ENCODE data around the gene U2AF2. TPM values are rescaled to one million over a fixed set of nuclear protein-coding genes. Genes with fewer than 3 reads are reported as not detected.

Gene U2AF2
- total RNA-seq, 1 donor from 2014 or later = 194 TPM

DNA sequence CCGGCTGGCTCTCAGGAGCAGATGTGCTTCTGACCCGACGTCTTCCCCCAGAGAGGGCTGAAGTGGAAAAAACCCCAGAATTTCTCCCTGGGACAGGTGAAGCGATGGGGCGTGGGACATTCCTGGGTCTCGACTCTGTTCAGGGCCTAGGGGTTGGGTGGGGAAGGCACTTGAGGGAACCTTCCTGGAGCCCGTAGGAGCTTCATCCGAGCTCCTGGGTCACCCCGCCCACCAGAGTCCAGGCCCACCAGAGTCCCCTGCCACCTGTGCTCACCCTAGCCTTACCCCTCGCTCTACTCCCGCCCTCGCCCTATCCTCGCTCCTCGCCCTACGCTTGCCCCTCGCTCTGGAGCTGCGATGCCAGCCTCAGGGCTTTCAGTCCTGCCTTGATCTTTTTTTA, 43.4 kb downstream of the U2AF2 start:
- Mint-ChIP-seq H3K4me1 (ENCODE audit: low read depth, unreplicated experiment) (peaks cover 2% of the 10 kb centered on the region), H3K9me3 (ENCODE audit: unreplicated experiment) (no peaks in the 10 kb centered on the region), H3K36me3 (ENCODE audit: low read depth, unreplicated experiment) (peaks cover 28% of the 10 kb centered on the region), H3K27ac (ENCODE audit: unreplicated experiment) (no peak overlapping the region), H3K4me3 (ENCODE audit: unreplicated experiment) (no peak overlapping the region), H3K27me3 (ENCODE audit: low read depth, unreplicated experiment) (no peaks in the 10 kb centered on the region)
- H3K4me3 ChIP-seq (ENCODE audit: insufficient read depth, low read depth, low read length) = no peak overlapping the region
- no peaks in the 10 kb centered on the region for H3K27me3 ChIP-seq (ENCODE audit: insufficient read depth, low read length)
- no peaks in the 10 kb centered on the region for H3K4me1 ChIP-seq (ENCODE audit: insufficient read depth, low read length)
- H3K4me2 ChIP-seq (ENCODE audit: low read length) = no peak overlapping the region
- no peak for DNase-seq (ENCODE audit: low read depth)
- H3K27ac ChIP-seq (ENCODE audit: low read depth, low read length) = no peak overlapping the region
- H3K79me2 ChIP-seq (ENCODE audit: insufficient read depth, low read length) = no peaks in the 10 kb centered on the region
- H4K20me1 ChIP-seq (ENCODE audit: insufficient read depth, low read length) = no peaks in the 10 kb centered on the region
- H2AFZ ChIP-seq (ENCODE audit: low read depth, low read length) = no peak overlapping the region
- no peak overlapping the region for H3K9ac ChIP-seq (ENCODE audit: low read length)
- H3K9me3 ChIP-seq (ENCODE audit: insufficient read depth, low read depth, low read length) = no peaks in the 10 kb centered on the region
- no peak for FAIRE-seq
- TF ChIP-seq, protein P1, sequence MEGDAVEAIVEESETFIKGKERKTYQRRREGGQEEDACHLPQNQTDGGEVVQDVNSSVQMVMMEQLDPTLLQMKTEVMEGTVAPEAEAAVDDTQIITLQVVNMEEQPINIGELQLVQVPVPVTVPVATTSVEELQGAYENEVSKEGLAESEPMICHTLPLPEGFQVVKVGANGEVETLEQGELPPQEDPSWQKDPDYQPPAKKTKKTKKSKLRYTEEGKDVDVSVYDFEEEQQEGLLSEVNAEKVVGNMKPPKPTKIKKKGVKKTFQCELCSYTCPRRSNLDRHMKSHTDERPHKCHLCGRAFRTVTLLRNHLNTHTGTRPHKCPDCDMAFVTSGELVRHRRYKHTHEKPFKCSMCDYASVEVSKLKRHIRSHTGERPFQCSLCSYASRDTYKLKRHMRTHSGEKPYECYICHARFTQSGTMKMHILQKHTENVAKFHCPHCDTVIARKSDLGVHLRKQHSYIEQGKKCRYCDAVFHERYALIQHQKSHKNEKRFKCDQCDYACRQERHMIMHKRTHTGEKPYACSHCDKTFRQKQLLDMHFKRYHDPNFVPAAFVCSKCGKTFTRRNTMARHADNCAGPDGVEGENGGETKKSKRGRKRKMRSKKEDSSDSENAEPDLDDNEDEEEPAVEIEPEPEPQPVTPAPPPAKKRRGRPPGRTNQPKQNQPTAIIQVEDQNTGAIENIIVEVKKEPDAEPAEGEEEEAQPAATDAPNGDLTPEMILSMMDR (IDR thresholded peaks at IDR 0.05; ENCODE audit: insufficient read depth, low read depth, low read length) = no peak
- no peak for TF ChIP-seq EZH2 (IDR thresholded peaks at IDR 0.05; ENCODE audit: insufficient read depth, low read length)
- H3K36me3 ChIP-seq (ENCODE audit: insufficient read depth, low read length) = peaks cover 5% of the 10 kb centered on the region

DNA sequence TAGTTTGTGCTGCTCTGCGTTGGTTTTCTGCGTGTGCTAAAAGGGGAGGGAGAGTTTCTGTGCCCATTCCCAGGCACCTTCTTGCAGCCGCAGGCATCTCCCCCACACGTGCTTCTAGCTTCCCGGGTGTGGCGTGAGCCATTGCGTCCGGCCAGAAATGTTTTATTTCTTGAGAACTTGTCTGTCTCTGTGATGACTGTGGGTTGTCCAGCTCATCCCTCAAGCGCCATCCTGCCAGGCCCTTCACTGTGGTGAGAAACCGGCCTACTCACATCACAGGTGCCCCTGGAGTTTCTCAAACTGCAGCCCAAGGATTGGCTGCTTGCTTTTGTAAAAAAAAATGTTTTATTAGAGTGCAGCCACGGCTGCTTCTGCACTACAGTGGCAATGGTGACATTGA, 44.4 kb downstream of the U2AF2 start:
- peaks cover 5% of the 10 kb centered on the region for H3K36me3 ChIP-seq (ENCODE audit: insufficient read depth, low read length)
- no peaks in the 10 kb centered on the region for H3K27me3 Mint-ChIP-seq (ENCODE audit: low read depth, unreplicated experiment)
- H3K4me2 ChIP-seq (ENCODE audit: low read length) = no peak overlapping the region
- no peak overlapping the region for H3K9ac ChIP-seq (ENCODE audit: low read length)
- no peak overlapping the region for H3K27ac ChIP-seq (ENCODE audit: low read depth, low read length)
- no peaks in the 10 kb centered on the region for H3K27me3 ChIP-seq (ENCODE audit: insufficient read depth, low read length)
- H3K4me3 ChIP-seq (ENCODE audit: insufficient read depth, low read depth, low read length) = no peak overlapping the region
- TF ChIP-seq, protein P1 (IDR thresholded peaks at IDR 0.05; ENCODE audit: insufficient read depth, low read depth, low read length) = no peak
- no peaks in the 10 kb centered on the region for H3K79me2 ChIP-seq (ENCODE audit: insufficient read depth, low read length)
- H4K20me1 ChIP-seq (ENCODE audit: insufficient read depth, low read length) = no peaks in the 10 kb centered on the region
- H3K27ac Mint-ChIP-seq (ENCODE audit: unreplicated experiment) = no peak overlapping the region
- peaks cover 4% of the 10 kb centered on the region for H3K9me3 ChIP-seq (ENCODE audit: insufficient read depth, low read depth, low read length)
- no peak overlapping the region for H2AFZ ChIP-seq (ENCODE audit: low read depth, low read length)
- H3K9me3 Mint-ChIP-seq (ENCODE audit: unreplicated experiment) = peaks cover 5% of the 10 kb centered on the region
- no peak overlapping the region for H3K4me3 Mint-ChIP-seq (ENCODE audit: unreplicated experiment)
- H3K36me3 Mint-ChIP-seq (ENCODE audit: low read depth, unreplicated experiment) = peaks cover 36% of the 10 kb centered on the region
- FAIRE-seq (no peak), DNase-seq (ENCODE audit: low read depth) (no peak)
- H3K4me1 ChIP-seq (ENCODE audit: insufficient read depth, low read length) = no peaks in the 10 kb centered on the region
- peaks cover 2% of the 10 kb centered on the region for H3K4me1 Mint-ChIP-seq (ENCODE audit: low read depth, unreplicated experiment)

DNA sequence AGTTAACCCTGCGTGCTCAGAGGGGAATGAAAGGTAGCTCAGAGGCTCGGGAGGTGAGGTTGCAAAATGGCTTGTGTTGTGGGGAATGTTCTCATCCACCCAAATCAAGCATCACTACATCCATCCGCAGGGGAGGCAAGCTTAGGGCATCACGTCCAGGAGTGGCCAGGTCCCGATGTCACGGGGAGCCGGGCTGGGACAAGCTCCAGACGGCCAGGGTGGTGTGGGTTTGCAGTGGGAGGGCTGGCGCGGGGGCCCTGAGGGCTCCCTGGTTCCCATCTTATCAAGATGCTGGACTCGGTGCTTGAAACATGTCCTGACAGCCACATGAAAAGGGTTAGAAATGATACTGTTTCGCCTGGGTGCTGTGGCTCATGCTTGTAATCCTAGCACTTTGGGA, 46.0 kb downstream of the U2AF2 start:
- Histone ChIP-seq H3K4me2 (ENCODE audit: low read length) (no peak overlapping the region), H3K36me3 (ENCODE audit: insufficient read depth, low read length) (peaks cover 5% of the 10 kb centered on the region), H3K27me3 (ENCODE audit: insufficient read depth, low read length) (no peaks in the 10 kb centered on the region), H3K9me3 (ENCODE audit: insufficient read depth, low read depth, low read length) (peaks cover 4% of the 10 kb centered on the region), H3K9ac (ENCODE audit: low read length) (no peak overlapping the region), H4K20me1 (ENCODE audit: insufficient read depth, low read length) (no peaks in the 10 kb centered on the region), H3K4me3 (ENCODE audit: insufficient read depth, low read depth, low read length) (no peak overlapping the region), H2AFZ (ENCODE audit: low read depth, low read length) (no peak overlapping the region), H3K27ac (ENCODE audit: low read depth, low read length) (no peak overlapping the region), H3K4me1 (ENCODE audit: insufficient read depth, low read length) (no peaks in the 10 kb centered on the region), H3K79me2 (ENCODE audit: insufficient read depth, low read length) (no peaks in the 10 kb centered on the region)
- no peak overlapping the region for H3K4me3 Mint-ChIP-seq (ENCODE audit: unreplicated experiment)
- peaks cover 12% of the 10 kb centered on the region for H3K9me3 Mint-ChIP-seq (ENCODE audit: unreplicated experiment)
- H3K27me3 Mint-ChIP-seq (ENCODE audit: low read depth, unreplicated experiment) = no peaks in the 10 kb centered on the region
- H3K27ac Mint-ChIP-seq (ENCODE audit: unreplicated experiment) = no peak overlapping the region
- TF ChIP-seq EZH2 (IDR thresholded peaks at IDR 0.05; ENCODE audit: insufficient read depth, low read length) = no peak
- TF ChIP-seq, protein P1 (IDR thresholded peaks at IDR 0.05; ENCODE audit: insufficient read depth, low read depth, low read length) = no peak
- peaks cover 2% of the 10 kb centered on the region for H3K4me1 Mint-ChIP-seq (ENCODE audit: low read depth, unreplicated experiment)
- no peak for DNase-seq (ENCODE audit: low read depth)
- peaks cover 46% of the 10 kb centered on the region for H3K36me3 Mint-ChIP-seq (ENCODE audit: low read depth, unreplicated experiment)
- no peak for FAIRE-seq

Data from astrocyte (in vitro differentiated cells and primary cell).